NT2/D1 (cell line): ENCODE measurements around the gene NANOS2.

Experiments
- SUZ12 ChIP-seq: IDR thresholded peaks from 2 replicates; pipeline ENCODE4 v1.6.1; 2011; ENCODE audit not compliant: insufficient read length, insufficient read depth; ENCODE audit errors: extremely low read depth
- YY1 ChIP-seq: IDR thresholded peaks from 2 replicates; pipeline ENCODE4 v1.6.1; 2011; ENCODE audit not compliant: insufficient read length, insufficient read depth
- ZNF274 ChIP-seq: IDR thresholded peaks from 2 replicates; pipeline ENCODE4 v1.6.1; 2011; ENCODE audit warnings: mild to moderate bottlenecking, low read depth, low read length

GRCh38 chr19:45876411-45877197 lies 38.0 kb downstream of the NANOS2 start:
- no peak for TF ChIP-seq ZNF274
- no peak for TF ChIP-seq SUZ12
- TF ChIP-seq YY1, result no peak
